ENCODE measurements around the gene IGF1R.

IGF1R gene

DNA sequence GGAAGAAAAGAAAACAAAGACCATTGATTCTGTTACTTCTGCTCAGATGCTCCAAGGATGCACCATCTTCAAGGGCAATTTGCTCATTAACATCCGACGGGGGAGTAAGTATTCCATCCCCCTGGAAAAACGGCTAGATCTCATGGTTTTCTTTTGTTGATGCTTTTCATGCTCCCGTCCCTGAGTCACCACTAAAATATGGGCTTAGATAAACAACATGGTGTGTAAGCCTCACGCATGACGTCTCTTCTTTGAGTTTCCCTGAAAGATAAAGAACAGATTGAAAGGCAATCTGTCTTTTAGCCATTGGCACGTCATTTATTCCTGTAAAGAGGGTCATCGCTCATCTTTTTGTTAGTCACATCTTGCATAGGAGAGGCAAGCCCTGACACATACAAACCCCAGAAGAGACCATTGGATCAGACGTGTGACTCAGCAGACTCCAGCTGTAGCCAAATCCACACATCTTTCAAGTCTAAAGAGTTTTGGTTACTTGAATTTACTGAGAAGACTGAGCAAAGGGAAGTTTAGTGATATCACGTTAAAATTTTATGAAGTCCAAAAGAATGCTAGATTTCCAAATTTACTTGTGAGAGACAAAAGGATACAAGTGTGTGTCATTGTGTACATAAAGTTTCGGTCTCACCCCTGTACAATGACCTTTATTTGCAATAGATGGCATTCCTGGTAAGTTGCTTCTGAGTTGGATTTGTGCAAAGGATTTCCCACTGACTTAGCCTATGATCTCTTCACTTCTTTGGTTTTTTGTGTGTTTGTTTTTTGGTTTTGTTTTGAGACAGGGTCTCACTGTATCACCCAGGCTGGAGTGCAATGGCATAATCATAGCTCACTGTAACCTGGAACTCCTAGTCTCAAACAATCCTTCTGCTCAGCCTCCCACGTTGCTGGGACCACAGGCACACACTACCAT is 248.7 kb downstream of the IGF1R start:
- DNase-seq, result no peak

DNA sequence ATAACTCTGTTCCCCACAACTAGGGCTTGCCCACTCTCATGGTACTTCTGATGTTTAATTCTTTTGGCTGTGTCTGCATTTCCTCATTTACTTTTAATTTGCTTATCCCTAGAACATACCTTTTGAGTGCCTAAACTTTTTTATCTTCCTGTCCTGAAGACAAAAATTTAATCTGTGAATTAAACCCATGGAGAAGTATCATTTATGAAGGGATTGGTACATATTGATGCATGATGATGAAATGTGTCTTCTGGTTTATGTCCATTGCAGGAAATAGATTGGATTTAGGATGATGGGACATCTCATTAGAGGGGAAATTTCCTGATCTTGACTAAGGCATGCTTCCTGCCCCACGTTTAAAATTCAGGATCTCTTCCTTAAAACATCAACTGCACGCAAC is 249.8 kb downstream of the IGF1R start:
- DNase-seq, result no peak

DNA sequence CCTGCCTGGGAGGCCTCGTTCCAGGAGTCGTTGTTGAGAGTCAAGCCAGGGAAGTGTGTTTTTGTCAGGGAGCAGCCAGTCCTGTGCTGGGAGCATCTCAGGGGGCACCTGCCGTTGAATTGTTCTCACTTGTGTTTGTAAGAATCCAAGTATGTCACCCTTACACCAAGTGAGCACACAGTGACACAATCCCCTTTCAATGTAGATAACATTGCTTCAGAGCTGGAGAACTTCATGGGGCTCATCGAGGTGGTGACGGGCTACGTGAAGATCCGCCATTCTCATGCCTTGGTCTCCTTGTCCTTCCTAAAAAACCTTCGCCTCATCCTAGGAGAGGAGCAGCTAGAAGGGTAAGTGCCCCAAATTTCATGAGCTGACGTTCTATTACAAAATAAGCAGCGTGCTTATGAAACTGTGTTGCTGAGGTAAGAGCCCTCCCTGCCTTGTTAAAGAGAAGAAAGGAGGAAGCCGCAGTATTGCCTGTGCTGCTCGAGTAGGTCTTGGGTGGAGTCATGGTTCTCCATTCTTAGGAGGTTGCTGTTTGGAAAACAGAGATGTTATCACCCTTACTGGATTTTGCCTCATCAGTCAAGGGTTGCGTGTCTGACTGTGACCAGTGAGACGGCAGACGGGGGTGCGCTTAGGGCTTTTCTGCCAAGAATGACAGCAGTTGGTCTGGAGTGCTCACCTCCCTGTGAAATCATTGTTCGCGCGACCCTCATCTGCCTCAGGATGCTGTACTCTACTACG is 251.1 kb downstream of the IGF1R start:
- no peak for DNase-seq

DNA sequence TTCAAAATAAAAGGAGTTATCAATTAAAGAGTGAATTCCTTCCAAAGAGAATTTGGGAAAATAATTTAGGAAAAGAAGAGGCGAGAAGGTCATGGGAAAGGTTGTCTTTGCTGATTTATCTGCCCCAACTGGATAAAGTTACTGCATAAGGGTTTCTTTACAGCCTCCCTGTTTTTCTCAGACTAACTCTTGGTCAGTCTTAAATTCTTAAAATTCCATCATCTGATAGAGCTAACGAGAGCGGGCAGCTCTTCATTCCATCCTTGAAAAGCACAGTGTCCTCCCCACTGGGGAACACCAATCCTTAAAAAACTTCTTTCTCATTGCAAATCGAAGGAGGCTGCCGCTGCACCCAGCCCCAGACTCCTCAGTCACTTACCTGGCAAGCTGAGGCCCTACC is 252.0 kb downstream of the IGF1R start:
- DNase-seq, result no peak

DNA sequence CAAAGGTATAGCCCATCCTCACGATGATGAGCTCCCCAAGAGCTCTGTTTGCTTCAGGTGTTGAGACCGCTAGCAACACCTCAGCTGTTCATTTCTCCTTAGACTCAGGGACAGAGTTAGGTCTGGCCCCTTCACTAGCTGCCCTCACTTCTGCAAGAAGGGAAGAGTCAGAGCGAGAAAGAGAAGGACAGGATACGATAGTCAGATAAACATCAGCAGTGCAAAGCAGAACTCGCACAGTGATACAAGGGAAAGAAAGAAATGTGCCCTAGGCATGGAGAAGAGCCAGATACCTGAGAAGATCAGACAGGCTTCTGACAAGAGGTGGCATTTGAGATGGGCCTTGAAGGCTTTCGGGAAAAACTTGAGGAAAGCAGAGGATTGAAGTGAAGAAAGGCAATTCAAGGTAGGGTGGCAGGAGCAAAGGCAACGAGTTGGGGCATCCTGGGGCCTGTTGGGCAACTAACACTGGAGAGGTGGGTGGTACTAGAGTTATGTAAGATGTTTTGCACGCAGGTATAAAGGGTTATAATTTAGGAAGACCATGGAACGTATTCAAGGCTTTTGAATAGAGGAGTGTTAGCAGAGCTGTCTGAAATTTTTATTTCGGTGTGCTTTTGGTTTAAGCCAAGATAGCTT is 253.2 kb downstream of the IGF1R start:
- no peak for DNase-seq

DNA sequence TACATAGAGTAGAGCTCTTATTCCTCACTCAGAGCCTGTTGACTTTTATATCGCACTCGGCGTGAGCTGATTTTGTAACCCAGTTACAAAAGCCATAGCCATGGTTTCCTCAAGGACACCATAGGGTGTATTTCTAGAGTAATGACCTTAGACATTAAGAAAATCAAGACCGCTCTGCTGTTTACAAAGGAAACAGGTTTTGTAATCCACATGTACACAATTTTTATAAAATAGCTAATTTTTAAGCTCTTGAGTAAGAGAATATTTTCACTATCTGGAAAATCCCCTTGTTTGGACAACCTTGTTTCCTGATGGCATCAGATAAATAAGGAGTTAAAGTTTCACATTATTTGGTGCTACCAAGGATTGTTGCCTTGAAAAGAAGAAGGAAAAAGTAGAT is 254.6 kb downstream of the IGF1R start:
- no peak for DNase-seq

DNA sequence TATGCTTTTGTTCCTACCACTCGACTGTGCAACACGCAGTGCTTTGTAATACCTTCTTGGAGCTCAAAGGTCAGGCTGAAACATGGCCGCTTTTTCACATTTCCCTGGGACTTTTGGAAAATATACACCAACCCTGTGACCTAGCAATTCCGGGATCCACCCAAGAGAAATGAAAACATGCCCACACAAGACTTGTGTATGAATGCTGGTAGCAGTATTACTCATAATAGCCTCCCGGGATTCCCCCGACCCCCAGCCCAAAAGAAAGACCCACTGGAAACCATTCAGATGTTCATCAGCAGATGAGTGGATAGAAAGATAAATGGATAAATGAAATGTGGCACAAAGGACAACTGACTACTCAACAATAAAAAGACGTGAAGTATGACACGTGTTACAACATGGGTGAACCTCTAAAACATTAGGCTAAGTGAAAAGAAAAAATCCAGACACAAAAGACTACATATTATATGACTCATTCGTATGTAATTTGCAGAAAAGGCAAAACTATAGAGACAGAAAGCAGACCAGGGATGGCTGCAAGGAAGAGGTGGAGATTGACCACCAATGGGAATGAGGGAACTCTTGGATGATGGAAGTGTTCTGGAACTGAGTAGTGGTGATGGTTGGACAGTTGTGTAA is 255.2 kb downstream of the IGF1R start:
- DNase-seq, result no peak

DNA sequence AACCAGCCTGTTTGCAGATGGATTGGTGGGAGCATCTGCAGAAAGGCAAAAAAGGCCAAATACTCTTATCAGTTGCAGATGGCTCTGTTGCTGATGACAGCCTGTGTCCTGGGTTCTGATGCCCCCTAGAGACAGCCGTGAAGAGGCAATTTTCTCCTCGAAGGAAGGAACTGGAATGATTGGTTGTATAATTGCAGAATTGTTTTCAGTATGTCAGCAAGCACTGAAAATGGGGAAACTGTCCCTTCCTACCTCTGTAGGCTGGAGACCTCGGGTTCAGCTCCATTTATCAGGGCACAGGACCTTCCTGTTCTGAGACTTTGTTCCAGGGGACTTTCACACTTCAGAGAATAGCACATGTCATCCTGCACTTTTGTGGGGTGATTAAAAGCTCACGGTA is 256.2 kb downstream of the IGF1R start:
- DNase-seq, result no peak

DNA sequence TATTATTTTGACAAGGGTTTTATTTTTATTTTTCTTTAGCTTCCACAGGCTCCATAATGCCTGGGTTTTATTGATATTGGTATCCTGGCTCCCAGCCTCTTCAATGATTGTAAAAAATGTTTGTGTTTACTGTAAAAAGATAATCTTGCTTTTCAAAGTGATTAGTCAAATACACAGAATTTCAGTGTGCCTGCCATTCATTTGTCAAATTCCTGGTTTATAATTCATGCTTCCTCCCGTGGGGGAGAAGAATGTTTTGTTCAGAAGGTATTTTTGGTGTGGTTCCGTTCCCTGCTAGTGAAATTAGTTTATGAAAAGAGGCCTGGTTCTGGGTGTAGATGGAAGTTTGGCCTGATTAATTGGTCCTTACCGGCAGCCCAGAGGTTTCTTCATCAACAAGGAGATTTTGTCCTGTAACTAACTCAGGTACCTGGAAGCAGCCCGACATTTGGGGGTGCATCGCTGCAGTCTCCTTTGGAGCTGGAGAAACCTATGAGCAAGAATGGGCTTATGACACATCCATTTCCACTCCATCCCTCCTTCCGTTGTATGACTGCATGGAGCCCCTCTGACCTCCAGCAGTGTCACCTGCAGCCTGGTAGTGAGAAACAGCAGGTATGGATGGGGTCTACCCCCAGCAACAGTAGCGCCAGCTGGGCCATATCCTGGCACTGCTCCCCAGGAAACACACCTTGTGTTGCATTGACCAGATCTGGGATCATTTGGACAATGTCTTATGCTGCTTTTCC is 257.8 kb downstream of the IGF1R start:
- DNase-seq, result no peak

DNA sequence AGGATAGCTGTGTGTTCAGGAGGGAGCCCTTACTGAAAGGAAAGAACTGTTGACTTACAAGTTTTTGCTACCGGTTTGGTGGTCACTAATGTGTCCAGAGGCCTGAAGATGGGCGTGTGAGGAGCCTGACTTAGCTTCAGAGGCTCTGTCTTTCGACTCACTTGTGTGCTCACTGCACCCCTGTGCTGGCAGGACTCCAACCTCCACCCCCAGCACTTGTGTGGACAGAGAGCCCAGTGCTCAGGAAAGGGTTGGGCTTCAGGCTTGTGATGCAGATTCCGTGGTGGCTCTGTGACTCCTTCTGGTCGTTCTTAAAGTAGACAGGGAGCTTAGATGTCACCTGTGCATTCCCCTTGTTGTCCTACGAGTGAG is 258.4 kb downstream of the IGF1R start:
- DNase-seq, result no peak

DNA sequence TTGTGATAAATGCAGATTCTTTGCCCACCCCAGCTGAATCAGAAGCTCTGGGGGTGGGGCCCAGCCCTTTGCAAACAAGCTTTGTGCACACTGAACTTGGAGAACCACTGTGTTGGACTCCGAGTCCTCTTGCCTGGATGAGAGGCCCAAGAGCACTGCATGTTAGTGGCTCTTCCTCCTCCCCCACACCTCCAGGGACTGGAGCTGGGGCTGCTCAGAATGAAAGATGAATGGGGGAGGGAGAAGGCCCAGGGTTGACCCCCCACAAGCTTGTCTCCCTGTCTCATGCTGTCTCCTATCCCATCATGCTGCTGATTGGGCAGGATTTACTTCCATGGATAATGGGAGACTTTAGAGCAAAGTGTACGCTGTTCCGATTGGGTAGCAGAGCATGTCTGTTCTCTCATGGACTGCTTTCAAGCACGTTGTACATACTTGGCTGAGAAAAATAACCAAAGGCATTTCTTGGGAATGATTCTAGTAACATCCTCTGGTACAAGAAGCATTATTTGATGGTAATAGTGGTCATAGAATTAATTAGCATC is 259.7 kb downstream of the IGF1R start:
- no peak for DNase-seq

DNA sequence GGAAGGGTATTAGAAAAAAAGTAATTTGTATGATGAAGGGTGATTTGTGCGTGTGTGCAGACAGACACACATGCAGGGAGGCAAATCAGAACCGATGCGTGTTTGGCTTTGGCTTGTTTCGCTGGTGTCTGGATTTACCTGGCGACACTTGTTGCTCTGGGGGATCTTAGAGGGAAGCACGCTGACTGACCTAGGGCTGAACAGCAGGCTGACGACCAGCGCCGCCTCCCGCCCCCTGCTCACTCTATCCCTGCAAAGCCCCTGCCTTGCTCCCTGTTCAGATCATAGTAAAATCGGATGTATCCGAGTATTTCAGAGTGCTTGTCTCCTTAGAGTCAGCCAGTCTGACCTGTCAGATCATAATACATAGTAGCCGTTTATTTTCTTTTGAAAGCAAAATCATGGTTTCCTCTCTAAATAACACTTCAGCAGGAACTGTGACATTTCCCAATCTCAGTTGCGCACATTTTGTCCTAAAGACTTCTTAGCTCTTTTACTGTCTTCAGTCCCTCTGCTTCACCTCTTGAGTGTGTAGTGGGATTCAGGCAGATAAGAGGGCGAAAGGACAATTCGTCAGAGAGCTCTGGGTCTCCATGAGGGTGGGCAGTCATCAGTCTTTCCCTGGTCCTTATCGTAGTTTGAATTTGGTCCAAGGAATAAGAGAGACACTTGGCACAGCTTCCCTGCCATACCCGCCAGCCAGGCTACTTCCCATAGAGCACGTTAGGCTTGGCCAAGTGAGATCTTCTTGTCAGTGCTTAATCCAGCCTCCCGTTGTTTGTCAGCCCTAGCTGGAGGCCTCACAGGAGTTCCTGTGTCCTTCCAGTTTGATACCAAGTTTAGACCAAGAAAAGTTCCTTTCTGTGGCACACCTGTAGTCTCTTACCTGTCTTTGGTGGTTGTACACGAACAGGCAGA is 261.9 kb downstream of the IGF1R start:
- DNase-seq, result no peak

DNA sequence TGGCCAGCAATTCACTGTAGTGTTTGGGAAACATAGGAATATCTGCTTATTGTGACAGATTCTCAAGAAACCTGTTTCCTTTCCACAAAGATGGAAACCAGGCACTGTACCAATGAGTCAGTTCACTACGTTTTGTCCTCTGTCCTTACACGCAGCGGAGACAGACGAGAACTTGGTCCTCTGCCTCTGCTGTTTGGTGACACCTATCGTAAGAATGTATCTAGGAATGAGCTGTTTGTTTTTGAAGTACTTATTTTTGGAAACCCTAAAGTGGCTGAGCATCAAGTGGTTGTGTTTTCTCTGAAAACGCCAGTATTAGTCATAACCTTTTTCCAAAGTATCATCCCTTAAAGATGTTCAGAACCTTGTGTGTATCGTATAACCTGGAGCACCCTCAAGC is 266.3 kb downstream of the IGF1R start:
- no peak for DNase-seq

DNA sequence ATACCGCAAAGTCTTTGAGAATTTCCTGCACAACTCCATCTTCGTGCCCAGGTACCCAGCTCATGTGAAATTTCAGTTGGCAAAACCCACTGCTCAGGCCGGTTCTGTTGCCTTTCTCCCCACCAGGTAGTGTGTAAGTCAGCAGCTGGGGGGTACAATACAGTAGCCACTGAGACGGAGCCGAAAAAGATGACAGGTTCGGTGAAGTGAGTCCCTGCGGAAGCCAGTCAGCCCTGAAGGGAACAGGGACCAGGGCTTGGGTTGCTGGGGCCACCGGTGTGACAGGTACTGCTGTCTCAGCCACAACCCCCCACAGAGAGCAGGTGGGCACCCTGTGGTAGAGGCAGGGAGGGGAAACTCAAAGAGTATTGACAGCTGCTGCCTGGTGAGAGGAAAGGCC is 268.5 kb downstream of the IGF1R start:
- no peak for DNase-seq

DNA sequence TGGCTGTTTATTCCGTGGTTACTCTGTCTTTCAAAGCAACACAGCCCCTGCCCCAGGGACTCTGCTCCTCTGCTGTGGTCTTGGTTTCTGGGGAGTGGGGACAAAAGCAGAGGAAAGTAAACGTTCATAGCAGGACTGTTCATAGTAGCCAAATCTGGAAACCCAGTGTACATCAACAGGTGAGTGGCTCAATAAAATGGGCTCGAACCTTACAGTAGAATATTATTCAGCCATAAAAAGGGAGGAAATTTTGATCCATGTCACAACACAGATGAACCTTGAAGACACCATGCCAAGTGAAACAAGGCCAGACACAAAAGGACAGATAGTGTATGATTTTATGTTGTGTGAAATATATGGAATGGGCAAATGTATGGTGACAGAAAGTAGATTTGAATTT is 269.1 kb downstream of the IGF1R start:
- DNase-seq, result no peak

DNA sequence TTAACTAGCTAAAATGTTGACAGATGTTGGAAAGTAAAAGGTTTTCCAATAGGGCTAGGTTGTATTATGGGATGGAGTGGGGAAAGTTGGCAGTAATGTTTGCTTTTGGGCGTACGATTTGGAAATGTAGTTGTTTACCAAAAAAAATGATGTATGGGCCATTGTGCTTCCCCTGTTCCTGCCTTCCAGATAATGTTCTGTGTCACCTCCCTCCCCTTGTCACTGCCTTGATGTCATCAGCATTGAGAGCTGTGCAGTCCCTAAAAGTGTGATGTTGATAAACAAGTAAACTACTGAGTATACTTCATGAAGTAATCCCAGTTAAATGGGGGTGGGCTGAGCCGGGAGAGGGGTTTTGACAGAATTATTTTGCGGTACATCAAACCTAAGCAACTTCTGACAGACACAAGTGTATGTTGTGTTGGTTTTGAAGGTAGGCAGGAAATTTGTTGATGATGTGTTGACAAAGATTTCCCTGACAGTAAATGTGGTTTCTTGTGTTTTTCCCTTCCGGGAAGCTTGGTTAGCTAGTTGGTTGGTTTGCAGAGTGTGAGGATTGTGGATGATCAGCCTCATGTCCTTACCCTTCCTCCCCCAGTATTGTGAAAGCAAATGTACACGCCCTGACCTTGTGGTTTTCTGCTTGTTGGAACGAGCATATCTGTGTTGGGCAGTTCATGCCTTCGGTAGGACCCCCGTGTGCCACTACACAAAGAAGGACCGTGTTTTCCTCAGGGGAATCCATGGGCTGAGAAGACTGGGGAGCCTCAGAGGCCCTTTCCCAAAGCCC is 271.9 kb downstream of the IGF1R start:
- no peak for DNase-seq

DNA sequence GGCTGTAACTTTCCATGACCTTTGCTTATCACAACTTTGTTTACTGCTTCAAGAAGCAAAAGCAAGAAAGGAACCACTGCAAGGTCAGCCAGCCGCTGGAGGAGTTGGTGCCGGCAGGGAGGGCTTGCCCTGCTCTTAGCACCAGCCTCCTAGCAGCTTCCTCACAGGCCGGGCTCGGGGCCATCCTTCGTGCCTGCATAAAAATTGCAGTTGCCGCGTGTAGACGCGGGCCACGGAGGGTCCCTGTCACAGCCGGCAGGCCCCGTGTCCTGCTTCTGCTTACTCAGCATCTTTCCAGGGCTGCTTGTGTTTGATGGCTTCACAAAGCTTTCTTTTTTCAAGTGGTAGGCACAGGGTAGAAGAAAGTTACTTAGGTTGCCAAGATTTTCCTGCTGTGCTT is 274.8 kb downstream of the IGF1R start:
- no peak for DNase-seq

DNA sequence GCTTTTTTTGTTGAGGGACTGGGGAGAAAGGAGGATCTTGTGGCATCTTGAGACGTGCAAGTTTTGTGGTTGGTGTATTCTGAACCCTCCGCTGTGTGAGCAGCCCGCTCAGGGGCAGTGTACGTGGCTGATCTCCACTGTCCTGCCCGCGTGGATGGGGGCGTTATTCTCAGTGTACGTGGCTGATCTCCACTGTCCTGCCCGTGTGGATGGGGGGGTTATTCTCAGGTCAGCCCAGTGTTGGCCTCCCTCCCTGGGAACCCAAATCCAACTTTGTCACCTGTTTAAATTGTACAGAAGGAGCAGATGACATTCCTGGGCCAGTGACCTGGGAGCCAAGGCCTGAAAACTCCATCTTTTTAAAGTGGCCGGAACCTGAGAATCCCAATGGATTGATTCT is 275.2 kb downstream of the IGF1R start:
- no peak for DNase-seq

DNA sequence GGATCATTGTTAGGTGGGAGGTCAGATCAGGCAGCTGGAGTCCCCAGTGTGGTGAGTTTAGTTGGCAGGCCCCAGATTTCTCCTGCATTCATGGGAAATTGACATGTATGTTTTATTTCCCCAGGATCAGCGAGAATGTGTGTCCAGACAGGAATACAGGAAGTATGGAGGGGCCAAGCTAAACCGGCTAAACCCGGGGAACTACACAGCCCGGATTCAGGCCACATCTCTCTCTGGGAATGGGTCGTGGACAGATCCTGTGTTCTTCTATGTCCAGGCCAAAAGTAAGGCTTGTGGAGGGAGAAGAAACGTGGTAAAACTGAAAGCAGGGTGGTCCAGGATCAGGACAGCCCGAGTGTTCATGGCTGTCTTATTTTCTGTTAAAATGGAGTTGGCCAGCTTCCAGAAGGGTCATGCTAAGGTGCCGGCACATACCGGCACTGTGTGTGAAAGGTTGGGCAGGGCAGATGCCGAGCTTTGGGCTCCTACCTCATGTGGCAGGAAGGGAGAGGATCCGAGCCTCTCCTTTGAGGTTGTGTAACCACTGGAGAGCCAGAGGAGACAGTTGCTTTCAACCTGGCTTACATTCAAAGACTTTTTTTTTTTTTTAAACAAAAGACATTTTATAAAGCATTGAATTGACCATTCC is 276.2 kb downstream of the IGF1R start:
- DNase-seq, result no peak

DNA sequence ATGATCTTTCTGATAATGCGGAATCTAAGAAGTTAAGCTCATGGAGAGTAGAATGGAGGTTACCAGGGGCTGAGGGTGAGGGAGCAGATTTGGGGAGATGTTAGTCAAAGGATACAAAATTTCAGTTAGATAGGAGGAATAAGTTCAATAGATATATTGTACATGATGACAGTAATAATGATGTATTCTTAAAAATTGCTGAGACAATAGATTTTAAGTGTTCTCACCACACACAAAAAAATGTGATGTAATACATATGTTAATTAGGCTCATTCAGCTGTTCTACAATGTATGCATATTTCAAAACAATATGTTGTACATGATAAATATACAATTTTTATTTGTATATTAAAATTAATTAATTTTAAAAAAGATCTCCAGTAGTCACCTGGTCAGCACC is 277.9 kb downstream of the IGF1R start:
- no peak for DNase-seq

All from activated CD4-positive, alpha-beta T cell treated with anti-CD3 and anti-CD28 coated beads, Interleukin-2, amount 50 U/mL, for 4 hours (primary cell).